GM18498 (cell line): ENCODE results near the gene ABCC9.

Source experiments
- ATAC-seq: cut with Tn5 transposase; IDR thresholded peaks from one replicate; pipeline ENCODE4 v1.9.1; 2021; ENCODE audit warnings: mild to moderate bottlenecking, moderate library complexity; ENCODE audit not compliant: unreplicated experiment

ABCC9 gene

GRCh38 chr12:21940549-21941505 lies at the start of gene ABCC9:
Gene ABCC9, minus strand, starts transcription at chr12:21941426. Its CDS starts 4,752 bp downstream, at chr12:21936674.
- ATAC-seq = no peak

- ATAC-seq = no peak
Observed at GRCh38 chr12:21989819-21990412, 48.7 kb upstream of the ABCC9 start.

GRCh38 chr12:21988619-21989018 lies 47.4 kb upstream of the ABCC9 start:
- no peak for ATAC-seq

- no peak for ATAC-seq
Observed at GRCh38 chr12:21987755-21988154, 46.5 kb upstream of the ABCC9 start.

GRCh38 chr12:21985155-21985554 lies 43.9 kb upstream of the ABCC9 start:
- no peak for ATAC-seq

- no peak for ATAC-seq
Observed at GRCh38 chr12:21984375-21984774, 43.1 kb upstream of the ABCC9 start.

- ATAC-seq = no peak
Observed at GRCh38 chr12:21983095-21983494, 41.9 kb upstream of the ABCC9 start.

GRCh38 chr12:21980544-21980943 lies 39.3 kb upstream of the ABCC9 start:
- no peak for ATAC-seq

GRCh38 chr12:21975293-21975692 lies 34.1 kb upstream of the ABCC9 start:
- no peak for ATAC-seq

- ATAC-seq = no peak
Observed at GRCh38 chr12:21973221-21973620, 32.0 kb upstream of the ABCC9 start.

- no peak for ATAC-seq
Observed at GRCh38 chr12:21972055-21972454, 30.8 kb upstream of the ABCC9 start.

GRCh38 chr12:21971344-21971743 lies 30.1 kb upstream of the ABCC9 start:
- ATAC-seq = no peak

- no peak for ATAC-seq
Observed at GRCh38 chr12:21962821-21963220, 21.6 kb upstream of the ABCC9 start.

- no peak for ATAC-seq
Observed at GRCh38 chr12:21962236-21962635, 21.0 kb upstream of the ABCC9 start.

- ATAC-seq = no peak
Observed at GRCh38 chr12:21950649-21951048, 9.4 kb upstream of the ABCC9 start.

- no peak for ATAC-seq
Observed at GRCh38 chr12:21949036-21949435, 7.8 kb upstream of the ABCC9 start.

- ATAC-seq = no peak
Observed at GRCh38 chr12:21946983-21947382, 5.8 kb upstream of the ABCC9 start.

- ATAC-seq = no peak
Observed at GRCh38 chr12:21945002-21945401, 3.8 kb upstream of the ABCC9 start.

- ATAC-seq = no peak
Observed at GRCh38 chr12:21942377-21942703, 1.1 kb upstream of the ABCC9 start.

GRCh38 chr12:21941506-21942376 lies 515 bp upstream of the ABCC9 start:
- no peak for ATAC-seq

GRCh38 chr12:21939435-21939834 lies 1.8 kb downstream of the ABCC9 start:
- no peak for ATAC-seq
